SK-N-SH (cell line): Measurements from ENCODE around the gene JAG1. TPM values are rescaled to one million over a fixed set of nuclear protein-coding genes. Genes with fewer than 3 reads are reported as not detected.
A peak's percentile ranks its signal among the peaks of the same experiment; 100 is the strongest.

Source experiments
- CTCF ChIA-PET: fragments of 300-600, 350-600 bp; formaldehyde crosslinking; extraction: SDS; loops from one replicate; lab custom pipeline; 2021; lab: Yijun Ruan, JAX
- POLR2A ChIA-PET: fragments of 350-600 bp; sonication (Branson Sonifier 250); formaldehyde crosslinking; extraction: SDS; loops from one replicate; lab custom pipeline; 2020; ENCODE audit warnings: antibody characterized with exemption, inconsistent platforms; lab: Yijun Ruan, JAX
- DNase-seq: peaks from one replicate; pipeline ENCODE4 v3.0.0; 2012
- H2AFZ ChIP-seq: fragments of 200-600 bp; sonication (generic); 2 replicates; pipeline ENCODE4 v1.8.1; 2016; ENCODE audit warnings: antibody characterized with exemption, mild to moderate bottlenecking, low read depth
- H3F3A ChIP-seq: fragments of 200-600 bp; sonication (generic); replicated peaks from 2 replicates; pipeline ENCODE3; 2016; ENCODE audit warnings: antibody characterized with exemption, mild to moderate bottlenecking; ENCODE audit not compliant: insufficient read depth
- H3K27ac ChIP-seq, 2 experiments: fragments of 200-500 bp in 1 of 2; fragments of 200-600 bp in 1 of 2; sonication (Bioruptor generic) in 1 of 2; sonication (generic), shearing (Covaris generic) in 1 of 2; 2 replicates each; pipeline versions ENCODE4 v1.5.1 to v1.6.1; 2014 to 2016; ENCODE audit warnings: low read depth in 2 of 2, inconsistent platforms in 1 of 2, low read length in 1 of 2, mild to moderate bottlenecking in 1 of 2, mixed read lengths in 1 of 2
- H3K27me3 ChIP-seq: fragments of 200-600 bp; sonication (generic), shearing (Covaris generic); 2 replicates; pipeline ENCODE4 v1.6.1; 2016; ENCODE audit warnings: mixed run types; ENCODE audit not compliant: insufficient read depth
- H3K36me3 ChIP-seq, 2 experiments: fragments of 200-500 bp in 1 of 2; fragments of 200-600 bp in 1 of 2; sonication (Bioruptor generic) in 1 of 2; sonication (generic) in 1 of 2; replicated peaks in 1 of 2; 2 replicates each; pipeline versions ENCODE3 to v1.5.1; 2014 to 2016; ENCODE audit warnings: low read length in 1 of 2, mild to moderate bottlenecking in 1 of 2; ENCODE audit not compliant: insufficient read depth in 2 of 2, control insufficient read depth in 1 of 2
- H3K4me1 ChIP-seq, 2 experiments: fragments of 200-500 bp in 1 of 2; fragments of 200-600 bp in 1 of 2; sonication (Bioruptor generic) in 1 of 2; sonication (generic), shearing (Covaris generic) in 1 of 2; 2 replicates each; pipeline versions ENCODE4 v1.5.1 to v1.6.1; 2014 to 2016; ENCODE audit warnings: low read depth in 1 of 2, low read length in 1 of 2, mixed run types in 1 of 2; ENCODE audit not compliant: insufficient read depth in 2 of 2, control insufficient read depth in 1 of 2
- H3K4me2 ChIP-seq: fragments of 200-600 bp; sonication (generic), shearing (Covaris generic); 2 replicates; pipeline ENCODE4 v1.6.1; 2017; ENCODE audit warnings: mixed run types
- H3K4me3 ChIP-seq, 2 experiments: fragments of 200-500 bp in 1 of 2; fragments of 200-600 bp in 1 of 2; sonication (Bioruptor generic) in 1 of 2; sonication (generic), shearing (Covaris generic) in 1 of 2; 2 replicates each; pipeline versions ENCODE4 v1.5.1 to v1.8.1; 2014 to 2016; ENCODE audit warnings: low read depth in 2 of 2, inconsistent platforms in 1 of 2, low read length in 1 of 2, mild to moderate bottlenecking in 1 of 2, mixed read lengths in 1 of 2, moderate library complexity in 1 of 2
- H3K79me2 ChIP-seq: fragments of 200-600 bp; sonication (generic); 2 replicates; pipeline ENCODE4 v1.8.1; 2017; ENCODE audit warnings: mild to moderate bottlenecking; ENCODE audit not compliant: insufficient read depth
- H3K9ac ChIP-seq: fragments of 200-600 bp; sonication (generic); 2 replicates; pipeline ENCODE4 v1.6.1; 2017; ENCODE audit warnings: mixed run types
- H3K9me2 ChIP-seq: fragments of 200-600 bp; sonication (generic); 2 replicates; pipeline ENCODE4 v1.6.1; 2017; ENCODE audit warnings: mixed run types
- H3K9me3 ChIP-seq: fragments of 200-600 bp; sonication (generic); 2 replicates; pipeline ENCODE4 v1.6.1; 2017; ENCODE audit warnings: mixed run types, mild to moderate bottlenecking, moderate library complexity
- H4K20me1 ChIP-seq: fragments of 200-600 bp; sonication (generic); 2 replicates; pipeline ENCODE4 v1.6.1; 2017; ENCODE audit warnings: mild to moderate bottlenecking, mixed run types; ENCODE audit not compliant: insufficient read depth
- CTCF ChIP-seq: fragments of 200-600 bp; sonication (generic); IDR thresholded peaks from 2 replicates; pipeline ENCODE4 v1.6.1; 2017; ENCODE audit warnings: antibody characterized with exemption, mild to moderate bottlenecking, moderate library complexity
- ELF1 ChIP-seq: IDR thresholded peaks from 2 replicates; pipeline ENCODE4 v1.4.0; 2012
- FOXJ3 ChIP-seq: sonication (generic); formaldehyde crosslinking; IDR thresholded peaks from 2 replicates; pipeline ENCODE4 v1.5.1; 2020; ENCODE audit warnings: mild to moderate bottlenecking, missing genetic modification reagents
- GABPA ChIP-seq: IDR thresholded peaks from 2 replicates; pipeline ENCODE4 v1.4.0; 2012; ENCODE audit warnings: low read depth, mild to moderate bottlenecking
- GATA2 ChIP-seq: sonication (generic); formaldehyde crosslinking; IDR thresholded peaks from 2 replicates; pipeline ENCODE4 v1.5.0; 2020; ENCODE audit warnings: mild to moderate bottlenecking, missing genetic modification reagents
- JUND ChIP-seq: IDR thresholded peaks from 2 replicates; pipeline ENCODE4 v1.4.0; 2012
- MAX ChIP-seq: IDR thresholded peaks from 2 replicates; pipeline ENCODE4 v1.4.0; 2012; ENCODE audit warnings: low read depth
- MEF2A ChIP-seq: IDR thresholded peaks from 2 replicates; pipeline ENCODE4 v1.4.0; 2012; ENCODE audit warnings: low read depth, borderline replicate concordance
- MXI1 ChIP-seq: IDR thresholded peaks from 2 replicates; pipeline ENCODE4 v1.6.1; 2012; ENCODE audit warnings: mild to moderate bottlenecking, low read depth, low read length, improper control_type of control experiment
- NRF1 ChIP-seq: IDR thresholded peaks from 2 replicates; pipeline ENCODE4 v1.6.1; 2012; ENCODE audit warnings: low read depth, mild to moderate bottlenecking, low read length
- POLR2AphosphoS5 ChIP-seq: IDR thresholded peaks from 2 replicates; pipeline ENCODE4 v1.6.1; 2012; ENCODE audit warnings: low read depth, low read length
- RAD21 ChIP-seq: IDR thresholded peaks from 2 replicates; pipeline ENCODE4 v1.6.1; 2012; ENCODE audit warnings: mild to moderate bottlenecking, low read length
- RCOR1 ChIP-seq: fragments of 150-350 bp; IDR thresholded peaks from 2 replicates; pipeline ENCODE4 v1.6.1; 2017; ENCODE audit warnings: antibody characterized with exemption, low read length
- RFX5 ChIP-seq: IDR thresholded peaks from 2 replicates; pipeline ENCODE4 v1.6.1; 2012; ENCODE audit warnings: mild to moderate bottlenecking, improper control_type of control experiment, low read length
- RXRA ChIP-seq: IDR thresholded peaks from 2 replicates; pipeline ENCODE4 v1.4.0; 2012; ENCODE audit warnings: low read depth, mild to moderate bottlenecking, borderline replicate concordance
- SIN3A ChIP-seq: IDR thresholded peaks from 2 replicates; pipeline ENCODE4 v1.6.1; 2012; ENCODE audit warnings: low read depth, mild to moderate bottlenecking, low read length, moderate library complexity, borderline replicate concordance
- SMC3 ChIP-seq: IDR thresholded peaks from 2 replicates; pipeline ENCODE4 v1.6.1; 2012; ENCODE audit warnings: low read depth, low read length, improper control_type of control experiment
- TAF1 ChIP-seq: IDR thresholded peaks from 2 replicates; pipeline ENCODE4 v1.6.1; 2012; ENCODE audit warnings: low read depth, mild to moderate bottlenecking, low read length, moderate library complexity, borderline replicate concordance
- USF1 ChIP-seq: IDR thresholded peaks from 2 replicates; pipeline ENCODE4 v1.4.0; 2012; ENCODE audit warnings: low read depth, borderline replicate concordance
- YY1 ChIP-seq: IDR thresholded peaks from 2 replicates; pipeline ENCODE4 v1.4.0; 2012; ENCODE audit warnings: low read depth, mild to moderate bottlenecking
- polyA plus RNA-seq, 3 experiments: library from polyadenylated mRNA; depleted of rRNA; stranded (reverse); fragments of >200 nt; gene quantifications; 2 replicates each; pipeline ENCODE4 v1.2.3, GENCODE V29; 2012

The JAG1 gene
- polyA plus RNA-seq, 1 of the 3 experiments (the other 2 are of a cell fraction): 6.0 TPM

- Histone ChIP-seq H3K4me1 (peaks cover 0 to 37% of the 10 kb centered on the region in 2 experiments; a peak in 3 of 4 replicates), H3K9me2 (no peaks in the 10 kb centered on the region), H4K20me1 (no peaks in the 10 kb centered on the region), H3K27ac (peak overlapping the region in 1 of 2 experiments; percentile 43; a peak in 1 of 4 replicates), H3K79me2 (no peaks in the 10 kb centered on the region), H3K4me3 (no peak overlapping the region), H3K27me3 (no peaks in the 10 kb centered on the region), H3K4me2 (peak overlapping the region; percentile 41; the same call in 1 of the 2 replicates), H3F3A (peaks cover 7% of the 10 kb centered on the region), H3K36me3 (no peaks in the 10 kb centered on the region), H3K9me3 (no peaks in the 10 kb centered on the region), H3K9ac (no peak overlapping the region), H2AFZ (peak overlapping the region; percentile 14; the same call in 1 of the 2 replicates)
- DNase-seq: no peak
- CTCF ChIA-PET: no interaction called here
- POLR2A ChIA-PET: no interaction called here
- TF ChIP-seq CTCF (no peak), ELF1 (no peak), MXI1 (no peak), RXRA (no peak), MAX (no peak), MEF2A (no peak), RFX5 (no peak), SIN3A (no peak), JUND (no peak), TAF1 (no peak), NRF1 (no peak), GABPA (no peak), POLR2AphosphoS5 (no peak), RCOR1 (no peak), FOXJ3 (CRISPR knock-in tag) (no peak), USF1 (no peak), SMC3 (no peak), GATA2 (CRISPR knock-in tag) (no peak), YY1 (no peak), RAD21 (no peak)
- TF ChIP-seq, all 33 proteins: peak for 0
These were observed 43.1 kb upstream of the JAG1 start for GRCh38 chr20:10716855-10717254.
